B cell (primary cell): Measurements from ENCODE around the gene POU2F3. TPM values are rescaled to one million over a fixed set of nuclear protein-coding genes. Genes with fewer than 3 reads are reported as not detected.

Experiments used
- ATAC-seq: fragments of 200-7000 bp; cut with Tn5 transposase; one replicate; pipeline ENCODE4 v1.10.0; 2021; ENCODE audit warnings: low read depth, mild to moderate bottlenecking, moderate number of reproducible peaks, moderate library complexity
- CTCF ChIA-PET: fragments of 350-600 bp; sonication (Branson Sonifier 250); formaldehyde crosslinking; loops from one replicate; lab custom pipeline; 2021; ENCODE audit warnings: antibody characterized with exemption, inconsistent platforms; lab: Charles Lee
- POLR2A ChIA-PET: fragments of 350-600 bp; sonication (Branson Sonifier 250); formaldehyde crosslinking; loops from one replicate; lab custom pipeline; 2021; ENCODE audit warnings: antibody characterized with exemption; lab: Charles Lee
- DNase-seq: peaks from one replicate; pipeline ENCODE4 v3.0.0; 2013
- H2AFZ ChIP-seq: 2 replicates; pipeline ENCODE4 v1.6.1; 2012; ENCODE audit warnings: mild to moderate bottlenecking, low read depth, low read length; ENCODE audit not compliant: insufficient read depth, poor library complexity, severe bottlenecking
- H3K27ac ChIP-seq, 2 donors: 1 replicate in 1 of 2; 2 replicates in 1 of 2; pipeline ENCODE4 v1.5.1; 2012 to 2013; ENCODE audit warnings: low read length in 2 of 2, mild to moderate bottlenecking in 2 of 2, moderate library complexity in 1 of 2
- H3K27me3 ChIP-seq, 4 experiments: fragments of 200-600 bp in 1 of 4; sonication (generic) in 1 of 4; replicated peaks in 1 of 4; 1 replicate in 2 of 4; 2 replicates in 2 of 4; pipeline versions ENCODE4 v1.6.1 to v1.7.0; 2013 to 2016; ENCODE audit warnings: low read length in 3 of 4, mild to moderate bottlenecking in 2 of 4, mixed read lengths in 1 of 4, moderate library complexity in 1 of 4; ENCODE audit not compliant: insufficient read depth in 4 of 4, control insufficient read depth in 3 of 4; ENCODE audit errors: control extremely low read depth in 1 of 4
- H3K36me3 ChIP-seq, 2 experiments: replicated peaks in 1 of 2; 1 replicate in 1 of 2; 2 replicates in 1 of 2; pipeline versions ENCODE4 v1.6.1 to v1.7.1; 2013; ENCODE audit warnings: low read length in 1 of 2; ENCODE audit not compliant: insufficient read depth in 2 of 2, control insufficient read depth in 1 of 2; ENCODE audit errors: control extremely low read depth in 1 of 2, extremely low read depth in 1 of 2
- H3K4me1 ChIP-seq, 2 donors: fragments of 200-600 bp in 1 of 2; sonication (generic) in 1 of 2; 1 replicate in 1 of 2; 2 replicates in 1 of 2; pipeline versions ENCODE4 v1.5.1 to v1.6.1; 2013 to 2017; ENCODE audit warnings: low read length in 2 of 2; ENCODE audit not compliant: control insufficient read depth in 2 of 2, insufficient read depth in 2 of 2
- H3K4me2 ChIP-seq: replicated peaks from 2 replicates; pipeline ENCODE3; 2012; ENCODE audit warnings: mild to moderate bottlenecking, low read depth, low read length; ENCODE audit not compliant: poor library complexity, severe bottlenecking
- H3K4me3 ChIP-seq, 5 experiments: fragments of 200-600 bp in 1 of 5; sonication (generic) in 1 of 5; 1 replicate in 3 of 5; 2 replicates in 2 of 5; pipeline versions ENCODE4 v1.5.1 to v1.7.0; 2011 to 2016; ENCODE audit warnings: low read length in 4 of 5, mild to moderate bottlenecking in 4 of 5, low read depth in 2 of 5, control low read depth in 1 of 5, moderate library complexity in 1 of 5; ENCODE audit not compliant: insufficient read depth in 1 of 5; ENCODE audit errors: control extremely low read depth in 1 of 5, extremely low read depth in 1 of 5
- H3K79me2 ChIP-seq: fragments of 200-600 bp; sonication (generic); one replicate; pipeline ENCODE4 v1.6.0; 2016; ENCODE audit warnings: low read length; ENCODE audit not compliant: control insufficient read depth, insufficient read depth
- H3K9ac ChIP-seq: fragments of 200-600 bp; sonication (generic); 2 replicates; pipeline ENCODE4 v1.6.1; 2017; ENCODE audit warnings: mild to moderate bottlenecking, low read length, moderate library complexity
- H3K9me3 ChIP-seq, 3 donors: one replicate each; pipeline versions ENCODE4 v1.6.1 to v1.7.1; 2013; ENCODE audit warnings: low read length in 2 of 3; ENCODE audit not compliant: control insufficient read depth in 2 of 3, insufficient read depth in 1 of 3; ENCODE audit errors: control extremely low read depth in 1 of 3
- H4K20me1 ChIP-seq: 2 replicates; pipeline ENCODE4 v1.6.0; 2012; ENCODE audit warnings: mild to moderate bottlenecking, low read length; ENCODE audit not compliant: insufficient read depth, control insufficient read depth, poor library complexity, severe bottlenecking
- H3K27ac Mint-ChIP-seq: one replicate; pipeline ENCODE4 v1.8.0; 2021; ENCODE audit warnings: mixed read lengths
- H3K27me3 Mint-ChIP-seq: one replicate; pipeline ENCODE4 v1.8.0; 2021; ENCODE audit warnings: mixed read lengths
- H3K4me1 Mint-ChIP-seq: one replicate; pipeline ENCODE4 v1.8.0; 2021; ENCODE audit warnings: mixed read lengths
- H3K4me3 Mint-ChIP-seq: one replicate; pipeline ENCODE4 v1.8.0; 2021; ENCODE audit warnings: mixed read lengths
- H3K9me3 Mint-ChIP-seq: one replicate; pipeline ENCODE4 v1.8.0; 2022; ENCODE audit warnings: mixed read lengths; ENCODE audit not compliant: insufficient read depth
- CTCF ChIP-seq: fragments of 200-600 bp; IDR thresholded peaks from one replicate; pipeline ENCODE4 v1.8.0; 2022; ENCODE audit warnings: antibody characterized with exemption, mild to moderate bottlenecking
- EZH2 ChIP-seq: IDR thresholded peaks from 2 replicates; pipeline ENCODE4 v1.6.1; 2012; ENCODE audit warnings: borderline replicate concordance, low read depth, mild to moderate bottlenecking, moderate library complexity, low read length; ENCODE audit not compliant: insufficient read depth, poor library complexity, severe bottlenecking
- intact Hi-C: fragments of 100-400 bp; cut with micrococcal nuclease; formaldehyde crosslinking; loops from one replicate; pipeline ENCODE4 v1.10.0; 2022
- polyA plus RNA-seq: library from polyadenylated mRNA; depleted of rRNA; stranded (reverse); fragments of >200 nt; gene quantifications from 2 replicates; pipeline ENCODE4 v1.2.3, GENCODE V29; 2012
- small RNA-seq: library from RNA; depleted of rRNA; stranded (forward); fragments of <200 nt; gene quantifications from one replicate; pipeline ENCODE3, GENCODE V24; 2012; ENCODE audit warnings: low replicate concordance, low read depth; ENCODE audit not compliant: insufficient read length
- total RNA-seq, 2 donors: library from RNA; stranded (reverse); fragments of 120-200 nt in 1 of 2; gene quantifications; 1 replicate in 1 of 2; 2 replicates in 1 of 2; pipeline versions ENCODE4 v1.2.3 to v1.2.4, GENCODE V29; 2013 to 2022

The POU2F3 gene
- total and polyA plus RNA-seq, 2 donors (not counting 1 experiment from before 2014, with no cell fraction given), result not detected

- ChIA-PET CTCF (no interaction called here), POLR2A (no interaction called here)
- H3K9me3 Mint-ChIP-seq, result no peaks in the 10 kb centered on the region
- no peaks in the 10 kb centered on the region for H3K9me3 ChIP-seq
- peaks cover 4% of the 10 kb centered on the region for H4K20me1 ChIP-seq
- no peak overlapping the region for H3K9ac ChIP-seq
- no peak overlapping the region for H3K27ac ChIP-seq
- ATAC-seq (no peak), DNase-seq (no peak)
- no peak overlapping the region for H3K4me3 Mint-ChIP-seq
- intact Hi-C loops, result no loop called here
- no peaks in the 10 kb centered on the region for H3K36me3 ChIP-seq
- H3K27me3 Mint-ChIP-seq, result no peaks in the 10 kb centered on the region
- no peak overlapping the region for H3K27ac Mint-ChIP-seq
- no peak overlapping the region for H2AFZ ChIP-seq
- H3K4me3 ChIP-seq, result no peak overlapping the region
- TF ChIP-seq EZH2, result no peak
- no peak for TF ChIP-seq CTCF
- peaks cover 4% of the 10 kb centered on the region for H3K79me2 ChIP-seq
- H3K4me2 ChIP-seq, result no peak overlapping the region
- no peaks in the 10 kb centered on the region for H3K4me1 ChIP-seq
- no peaks in the 10 kb centered on the region for H3K4me1 Mint-ChIP-seq
- H3K27me3 ChIP-seq, result no peaks in the 10 kb centered on the region
Observed at GRCh38 chr11:120365512-120365911, 125.6 kb downstream of the POU2F3 start.

Small RNAs within 50 kb of the gene (small RNA-seq; reads per million reads assigned to genes)
- gene RF00100, result 27.7 reads per million, percentile 91 among the genes with 10 or more reads in this experiment

Other genes starting within 250 kb of the POU2F3 start
- not detected in 2 replicates for gene TRIM29, start 102.0 kb upstream of the POU2F3 start, total RNA-seq
- not detected in 2 replicates for gene TRIM29, start 102.0 kb upstream of the POU2F3 start, polyA plus RNA-seq
- 0.92 and 1.3 TPM in 2 replicates for gene OAF, start 29.1 kb upstream of the POU2F3 start, total RNA-seq
- 1.9 and 2.8 TPM in 2 replicates for gene OAF, start 29.1 kb upstream of the POU2F3 start, polyA plus RNA-seq
- 0.17 TPM in 1 of 2 replicates, not detected in the other for gene TLCD5, start 85.2 kb downstream of the POU2F3 start, total RNA-seq
- gene TLCD5, start 85.2 kb downstream of the POU2F3 start, polyA plus RNA-seq, result 0.03 TPM in 1 of 2 replicates, not detected in the other
- 21.6 and 23.8 TPM in 2 replicates for gene ARHGEF12, start 96.3 kb downstream of the POU2F3 start, total RNA-seq
- 2.0 and 2.3 TPM in 2 replicates for gene ARHGEF12, start 96.3 kb downstream of the POU2F3 start, polyA plus RNA-seq